DMS79 (cell line): ENCODE measurements around the gene MPG.
A peak's percentile ranks its signal among the peaks of the same experiment; 100 is the strongest.

ENCODE experiments used
- DNase-seq: peaks from one replicate; lab custom pipeline; 2025; lab: John Stamatoyannopoulos, UW

The MPG gene

DNA sequence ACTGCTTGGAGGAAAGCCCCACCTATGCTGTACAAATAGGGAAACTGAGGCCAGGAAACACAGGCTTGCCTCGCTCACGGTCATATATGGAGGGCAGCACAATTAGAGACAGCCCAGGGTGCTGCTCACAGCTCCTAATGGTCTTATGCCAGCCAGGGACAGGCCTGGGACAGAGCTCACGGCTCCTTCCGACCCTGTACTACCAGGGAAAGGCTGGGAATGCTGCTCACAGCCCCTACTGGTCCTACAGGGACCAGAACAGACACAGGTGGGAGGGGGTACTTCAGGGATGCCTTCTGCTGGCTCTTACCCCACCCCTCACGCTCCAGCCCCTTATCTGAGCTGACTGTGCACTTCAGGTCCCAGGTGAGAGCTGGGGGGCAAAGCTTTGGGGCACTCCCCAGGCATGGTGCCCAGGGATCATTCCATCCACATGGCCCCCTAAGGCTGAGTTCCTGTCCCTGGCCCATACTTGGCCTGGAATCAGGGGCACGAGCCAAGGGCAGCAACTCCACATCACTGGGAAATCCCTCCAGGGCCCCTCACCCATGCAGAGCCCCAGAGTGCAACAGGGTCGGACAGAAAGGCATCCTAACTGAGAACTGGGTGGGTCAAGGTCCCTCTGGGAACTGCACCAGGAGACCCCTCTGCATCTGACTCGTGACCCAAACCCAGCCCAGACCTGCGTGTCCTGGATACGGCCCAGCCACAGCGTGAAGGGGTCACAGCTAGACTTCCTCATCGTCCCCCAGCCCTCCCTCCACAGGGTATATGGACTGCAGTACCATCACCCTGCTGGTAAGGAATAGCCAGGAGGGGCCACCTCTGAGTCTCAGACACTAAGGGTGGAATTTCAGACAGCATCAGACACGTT lies 11.5 kb upstream of the MPG start:
- no peak for DNase-seq

DNA sequence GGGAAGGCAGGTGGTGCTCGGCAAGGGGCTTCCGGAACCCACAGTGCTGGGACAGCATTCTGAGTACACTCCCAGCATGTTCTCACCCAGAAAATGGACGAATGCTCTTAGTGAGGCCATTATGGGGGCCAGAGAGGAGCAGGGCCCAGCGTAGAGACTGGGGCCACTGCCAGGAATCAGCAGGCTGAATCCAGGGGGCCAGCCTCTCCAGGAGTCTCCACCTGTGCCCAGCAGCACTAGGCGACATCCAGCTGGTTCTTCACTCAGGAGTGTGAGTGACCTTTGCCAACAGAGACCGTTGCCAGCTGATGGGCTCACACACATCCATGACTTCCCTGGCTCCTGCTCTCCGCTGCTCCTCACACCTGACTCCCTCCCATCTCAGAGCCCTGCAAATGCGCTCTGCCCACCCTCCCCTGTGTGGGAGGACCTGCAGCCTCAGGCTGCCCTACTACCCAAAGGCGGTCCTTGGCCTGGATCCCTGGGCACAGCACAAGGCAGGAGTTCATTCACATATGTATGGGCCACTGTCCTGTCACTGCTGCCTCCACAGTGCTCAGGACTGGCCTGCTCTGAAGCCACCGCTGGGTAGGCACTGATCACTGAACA lies 10.7 kb upstream of the MPG start:
- DNase-seq: peak; percentile 55

DNA sequence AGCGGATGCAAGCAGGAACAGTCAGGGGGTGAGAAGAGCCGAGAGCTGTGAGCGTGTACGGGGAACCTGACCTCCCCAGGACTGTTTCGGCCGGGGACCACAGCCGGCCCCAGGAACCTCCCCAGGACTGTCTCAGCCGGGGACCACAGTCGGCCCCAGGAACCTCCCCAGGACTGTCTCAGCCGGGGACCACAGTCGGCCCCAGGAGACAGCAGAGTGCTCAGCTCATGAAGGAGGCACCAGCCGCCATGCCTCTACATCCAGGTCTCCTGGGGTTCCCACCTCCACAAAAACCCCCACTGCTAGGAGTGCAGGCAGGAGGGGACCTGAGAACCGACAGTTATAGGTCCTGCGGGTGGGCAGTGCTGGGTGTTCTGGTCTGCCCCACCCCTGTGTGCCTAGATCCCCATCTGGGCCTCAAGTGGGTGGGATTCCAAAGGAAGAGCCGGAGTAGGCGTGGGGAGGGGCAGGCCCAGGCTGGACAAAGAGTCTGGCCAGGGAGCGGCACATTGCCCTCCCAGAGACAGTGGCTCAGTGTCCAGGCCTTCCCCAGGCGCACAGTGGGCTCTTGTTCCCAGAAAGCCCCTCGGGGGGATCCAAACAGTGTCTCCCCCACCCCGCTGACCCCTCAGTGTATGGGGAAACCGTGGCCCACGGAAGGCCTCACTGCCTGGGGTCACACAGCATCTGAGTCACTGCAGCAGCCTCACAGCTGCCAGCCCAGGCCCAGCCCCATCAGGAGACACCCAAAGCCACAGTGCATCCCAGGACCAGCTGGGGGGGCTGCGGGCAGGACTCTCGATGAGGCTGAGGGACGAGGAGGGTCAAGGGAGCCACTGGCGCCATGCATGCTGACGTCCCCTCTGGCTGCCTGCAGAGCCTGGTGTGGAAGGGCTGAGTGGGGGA lies 9.9 kb upstream of the MPG start:
- DNase-seq: no peak

DNA sequence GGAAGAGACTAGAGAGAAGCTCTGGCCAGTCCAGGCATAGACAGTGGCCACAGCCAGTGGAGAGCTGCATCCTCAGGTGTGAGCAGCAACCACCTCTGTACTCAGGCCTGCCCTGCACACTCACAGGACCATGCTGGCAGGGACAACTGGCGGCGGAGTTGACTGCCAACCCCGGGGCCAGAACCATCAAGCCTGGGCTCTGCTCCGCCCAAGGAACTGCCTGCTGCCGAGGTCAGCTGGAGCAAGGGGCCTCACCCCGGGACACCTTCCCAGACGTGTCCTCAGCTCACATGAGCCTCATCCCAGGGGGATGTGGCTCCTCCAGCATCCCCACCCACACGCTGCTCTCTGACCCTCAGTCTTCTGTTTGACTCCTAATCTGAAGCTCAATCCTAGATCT lies 8.8 kb upstream of the MPG start:
- no peak for DNase-seq

DNA sequence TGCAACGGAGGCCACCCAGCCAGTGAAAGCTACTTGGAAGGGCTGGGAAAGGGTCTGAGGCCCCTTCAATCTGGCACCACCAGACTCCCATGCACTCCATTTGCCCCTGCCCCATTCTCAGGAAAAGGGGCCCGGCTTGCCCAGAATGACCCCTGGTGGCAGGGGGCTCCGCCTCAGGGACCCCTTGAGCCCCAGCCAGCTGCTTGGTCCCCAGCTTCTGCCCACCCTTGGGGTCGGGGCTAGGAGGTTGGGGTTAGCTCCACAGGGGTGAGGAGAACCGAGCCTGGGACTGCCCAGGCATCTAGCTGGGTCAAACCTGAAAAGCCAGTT lies 6.8 kb upstream of the MPG start:
- no peak for DNase-seq

DNA sequence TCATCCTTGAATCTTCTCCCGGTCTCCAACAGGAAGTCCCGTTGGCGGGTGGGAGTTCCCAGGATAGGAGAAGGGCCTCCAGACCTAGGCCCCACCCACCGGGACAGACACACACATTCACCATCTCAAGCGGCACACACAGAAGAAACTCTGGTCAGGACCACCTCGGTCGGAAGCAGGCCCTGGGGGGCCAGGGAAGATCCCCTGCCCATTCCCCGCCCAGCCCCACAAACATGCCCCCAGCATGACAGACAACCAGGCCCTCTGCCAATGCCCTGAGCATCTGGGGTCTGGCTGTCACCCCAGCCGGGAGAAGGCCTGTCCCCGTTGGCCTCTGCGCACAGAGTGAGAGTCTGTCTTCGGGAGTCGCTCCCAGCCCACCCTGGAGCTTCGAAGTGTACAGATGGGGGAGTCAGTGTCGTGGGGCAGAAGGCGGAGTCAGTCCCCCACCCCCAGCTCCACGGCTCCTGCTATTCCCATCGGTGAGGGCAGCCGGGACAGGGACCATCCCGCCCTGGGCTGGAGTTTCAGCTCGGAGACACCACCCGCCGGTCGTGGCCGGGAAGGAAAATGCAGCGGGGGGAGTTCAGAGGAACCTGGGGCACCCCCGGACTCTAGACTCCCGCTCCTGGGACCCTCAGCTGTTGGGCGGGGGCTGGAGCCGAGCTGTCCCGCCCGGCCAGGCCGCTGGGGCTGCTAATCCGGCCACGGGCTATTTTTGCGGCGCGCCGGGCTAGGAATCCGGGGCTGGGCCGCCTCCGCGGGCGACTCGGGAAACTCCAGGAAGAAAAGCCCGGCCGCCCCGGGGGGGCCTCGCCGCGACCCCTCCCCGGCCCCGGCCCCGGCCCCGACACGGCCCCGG lies 6.3 kb upstream of the MPG start:
- DNase-seq: no peak

DNA sequence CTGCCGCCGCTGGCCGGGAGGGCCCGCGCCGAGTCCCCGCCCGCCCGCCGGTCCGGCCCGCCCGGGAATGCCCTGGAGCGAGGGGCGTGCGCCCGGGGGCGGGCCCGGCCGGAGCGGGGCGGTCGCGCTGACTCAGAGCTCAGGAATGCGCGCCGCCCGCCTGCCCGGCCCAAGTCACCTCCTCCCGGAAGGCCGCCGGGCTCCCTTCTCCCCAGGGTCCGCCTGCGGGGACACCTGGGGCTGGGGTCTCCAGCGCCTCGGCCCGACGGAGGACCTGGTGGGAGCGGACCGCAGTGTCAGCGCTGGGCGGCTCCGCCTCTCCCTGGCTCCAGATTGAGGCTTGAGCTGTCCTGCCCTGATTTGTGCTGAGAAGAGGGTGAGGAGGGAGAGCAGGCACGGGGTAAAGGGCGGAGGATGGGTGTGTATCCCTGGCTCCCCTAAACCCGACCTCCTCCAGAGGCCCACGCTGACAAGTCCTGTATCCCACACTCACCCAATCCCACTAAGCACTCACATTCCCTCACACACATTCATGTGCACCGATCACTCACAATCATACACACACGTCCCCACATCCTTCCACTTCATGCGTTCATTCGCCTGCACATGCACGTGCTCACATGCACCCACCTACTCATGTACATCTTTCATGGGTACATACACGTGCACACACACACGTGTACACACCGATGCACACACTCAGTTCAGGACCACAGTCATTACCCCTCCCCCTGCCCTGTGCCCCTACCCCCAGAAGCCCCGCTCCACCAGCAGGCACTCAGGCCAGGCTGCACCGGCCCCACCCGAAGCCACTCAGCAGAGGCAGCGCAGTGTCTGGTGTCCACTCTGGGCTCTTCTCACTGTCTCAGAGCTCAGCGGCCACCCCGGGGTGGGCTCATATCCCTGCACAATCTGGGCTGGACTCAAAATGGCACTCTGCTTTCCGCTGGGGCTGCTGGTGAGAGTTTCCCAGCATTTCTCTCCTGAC lies 5.2 kb upstream of the MPG start, which contains the start of gene RHBDF1:
Gene RHBDF1 (minus strand): TSS at position 71 of the 988 bp plus-strand sequence. CDS start 7,616 bp downstream, outside the sequence.
- DNase-seq: no peak

DNA sequence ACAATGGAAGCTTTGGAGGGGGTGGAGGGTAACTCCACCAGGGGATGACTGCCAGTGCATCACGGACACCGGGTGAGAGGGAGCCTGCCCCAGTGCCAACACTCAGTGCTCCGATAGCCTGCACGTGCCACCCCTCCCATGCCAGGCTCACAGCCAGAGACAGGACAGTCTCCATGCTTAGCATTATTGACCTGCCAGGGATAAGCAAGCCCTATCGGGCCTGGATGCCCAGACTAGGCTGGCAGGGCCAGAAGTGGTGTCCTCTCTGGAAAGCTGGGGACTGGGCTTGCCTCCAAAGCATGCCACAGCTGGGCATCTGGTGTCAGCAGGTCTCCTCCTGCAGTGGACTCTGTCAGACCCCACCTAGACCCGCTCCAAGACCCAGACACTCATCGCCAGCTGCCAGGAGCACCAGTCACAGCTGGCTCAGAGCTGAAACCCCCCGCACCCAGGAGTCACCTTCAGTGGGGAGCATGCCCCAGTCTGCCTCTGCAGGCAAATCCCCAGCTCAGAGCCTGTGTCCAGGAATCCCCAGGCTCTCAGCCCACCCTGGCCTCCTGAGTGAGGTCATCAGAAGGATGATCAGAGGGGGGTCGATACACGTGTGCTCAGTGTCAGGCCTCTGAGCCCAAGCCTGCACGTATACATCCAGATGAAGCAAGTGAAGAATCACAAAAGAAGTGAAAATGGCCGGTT lies 3.8 kb upstream of the MPG start:
- DNase-seq: no peak

DNA sequence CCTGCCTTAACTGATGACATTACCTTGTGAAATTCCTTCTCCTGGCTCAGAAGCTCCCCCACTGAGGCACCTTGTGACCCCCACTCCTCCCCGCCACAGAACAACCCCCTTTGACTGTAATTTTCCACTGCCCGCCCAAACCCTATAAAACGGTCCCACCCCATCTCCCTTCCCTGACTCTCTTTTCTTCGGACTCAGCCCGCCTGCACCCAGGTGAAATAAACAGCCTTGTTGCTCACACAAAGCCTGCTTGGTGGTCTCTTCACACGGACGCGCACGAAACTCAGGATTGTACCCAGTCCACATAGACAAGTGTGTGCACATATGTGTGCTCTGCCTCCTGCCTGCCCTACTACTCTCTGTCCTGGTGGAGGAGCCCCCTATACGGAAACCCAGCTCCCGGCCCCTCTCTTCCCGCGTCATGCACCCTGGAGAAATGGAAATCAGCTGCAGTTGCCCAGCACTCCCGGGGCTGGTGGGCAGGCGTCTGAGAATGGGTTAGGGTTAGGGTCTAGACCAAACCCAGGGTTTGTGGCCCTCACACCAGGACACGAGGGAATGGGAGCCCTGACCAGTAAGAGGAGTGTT lies 3.2 kb upstream of the MPG start:
- DNase-seq: no peak

DNA sequence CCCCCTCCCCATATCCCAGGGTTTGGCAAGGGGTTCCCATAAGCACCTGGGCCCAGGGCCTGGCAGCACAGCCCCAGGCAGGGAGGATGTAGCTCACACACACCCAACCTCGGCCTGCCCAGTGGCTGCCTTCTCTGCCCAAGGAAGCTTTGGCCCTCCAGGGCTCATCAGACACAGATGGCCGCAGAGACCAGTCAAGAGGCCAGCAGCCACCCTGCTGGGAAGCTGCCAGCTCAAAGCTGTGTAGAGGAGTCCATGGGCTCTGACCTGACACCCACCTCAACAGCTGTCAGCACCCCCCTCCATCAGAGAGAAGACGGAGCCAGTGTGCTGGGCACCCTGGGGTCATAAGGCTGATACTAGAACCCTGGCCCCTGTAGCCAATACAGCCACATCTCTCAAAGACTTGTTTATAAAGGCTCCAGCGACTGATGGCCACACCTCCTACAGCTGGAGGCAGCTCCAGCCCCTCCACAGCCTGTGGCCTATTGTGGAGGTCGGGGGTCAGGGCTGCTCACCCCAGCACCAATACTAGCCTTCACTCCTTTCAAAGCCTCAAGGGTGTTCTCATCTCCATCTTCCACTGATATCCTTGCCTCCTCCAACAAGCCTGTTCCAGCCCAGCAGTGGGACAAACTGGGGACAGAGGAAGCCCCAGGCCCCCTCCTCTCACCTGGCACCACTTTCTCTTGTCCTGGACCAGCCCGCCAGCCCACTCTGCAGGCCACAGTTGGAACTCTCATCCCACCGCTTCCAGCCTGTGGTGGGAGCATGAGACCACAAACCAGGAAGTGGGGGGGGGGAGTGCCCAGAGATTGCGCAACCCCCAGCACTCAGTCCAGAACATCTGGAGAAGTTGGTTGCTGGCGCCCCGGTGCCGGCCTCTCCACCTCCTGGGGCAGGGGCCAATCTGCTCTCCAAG lies 2.2 kb upstream of the MPG start:
- DNase-seq: peak; percentile 36

DNA sequence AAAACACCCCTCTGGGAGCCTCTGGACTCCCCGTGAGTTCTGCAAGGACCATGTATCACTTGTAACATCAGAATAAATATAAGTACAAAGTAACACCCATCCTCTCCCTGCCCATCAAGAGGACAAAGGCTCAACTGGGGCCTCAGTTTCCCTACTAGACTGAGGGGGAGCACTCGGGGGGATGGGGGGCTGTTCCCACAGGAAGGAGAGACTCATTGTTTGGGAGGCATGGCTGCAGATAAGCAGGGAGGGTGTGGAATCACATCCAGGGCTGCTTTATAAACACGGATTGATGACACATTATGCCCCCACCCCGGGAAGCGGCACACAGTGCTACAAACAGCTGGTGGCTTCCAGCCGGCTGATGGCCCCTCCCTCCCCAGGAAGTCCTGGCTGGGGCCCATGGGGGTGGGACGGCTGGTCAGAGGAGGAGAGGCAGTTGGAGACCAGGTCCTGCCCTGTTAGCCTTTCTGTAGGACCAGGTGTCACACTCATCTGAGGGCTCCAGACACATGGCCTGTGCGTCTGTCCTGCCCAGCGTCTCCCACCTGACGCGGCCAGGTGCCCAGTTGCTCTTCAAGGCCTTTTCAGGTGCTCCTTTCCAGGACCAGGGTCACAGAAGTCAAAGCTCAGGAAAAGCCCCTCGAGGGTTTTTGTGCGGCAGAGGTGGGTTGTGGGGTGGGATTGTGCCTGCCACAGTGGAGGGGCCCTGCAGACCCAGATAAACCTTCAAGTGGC lies 1.3 kb upstream of the MPG start:
- no peak for DNase-seq

DNA sequence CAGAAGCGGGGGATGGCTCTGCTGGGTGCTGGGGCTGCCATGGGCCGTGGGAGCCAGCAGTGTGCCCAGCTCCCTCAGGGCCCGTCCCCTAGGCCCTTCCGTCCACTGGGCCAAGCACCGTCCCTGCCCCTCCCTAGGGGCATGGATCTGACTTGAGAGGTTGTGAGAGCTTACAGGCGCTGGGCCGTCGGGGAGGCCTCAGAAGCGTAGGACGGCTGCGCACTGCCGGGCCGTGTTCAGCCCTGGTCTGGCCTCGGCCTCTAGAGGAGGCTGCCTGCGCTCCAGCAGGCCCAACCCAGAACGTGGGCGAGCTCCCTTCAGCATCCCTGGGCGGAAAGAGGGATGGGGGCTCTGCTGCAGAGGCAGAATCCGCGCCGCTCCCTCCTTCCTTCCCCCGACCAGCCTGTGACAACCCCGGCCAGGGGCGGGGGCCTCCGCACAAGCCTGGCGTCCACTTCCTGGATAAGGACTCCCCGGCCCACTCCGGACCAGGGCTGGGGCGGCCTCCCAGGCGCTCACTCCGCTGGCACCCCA lies 685 bp upstream of the MPG start:
- DNase-seq: no peak

DNA sequence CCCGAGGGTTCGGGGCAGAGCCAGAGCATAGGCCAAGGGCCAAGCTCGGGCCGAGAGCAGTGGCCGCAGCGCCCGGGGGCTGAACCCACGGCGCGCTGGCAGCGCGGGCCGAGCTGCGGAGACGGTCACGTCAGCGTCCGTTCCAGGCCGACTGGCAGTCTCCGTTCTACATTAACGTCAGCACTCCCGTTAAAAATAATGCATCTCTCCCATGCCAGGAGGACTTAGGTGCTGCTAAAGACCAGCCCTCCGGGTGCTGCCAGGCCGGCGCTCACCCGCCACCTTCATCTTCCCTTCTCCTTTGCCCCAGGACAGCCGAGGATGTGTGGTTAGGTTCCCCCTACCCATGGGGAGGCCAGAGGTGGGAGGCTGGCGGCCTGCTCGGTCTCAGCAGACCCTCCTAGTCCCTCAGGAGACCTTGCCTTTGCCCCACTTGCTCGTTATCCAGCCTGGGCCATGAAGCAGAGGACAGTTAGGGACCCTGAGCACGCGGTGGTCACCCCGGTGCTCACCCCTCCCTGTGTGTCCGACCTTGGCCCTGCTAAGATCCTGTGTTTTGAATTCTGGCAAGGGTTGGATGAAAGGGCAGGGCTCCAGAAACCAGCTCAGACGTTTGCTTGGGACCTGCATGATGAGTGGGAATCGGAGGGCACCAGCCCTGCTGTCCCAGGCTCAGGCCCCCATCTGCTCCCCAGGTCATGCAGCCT lies 572 bp downstream of the MPG start:
- no peak for DNase-seq

DNA sequence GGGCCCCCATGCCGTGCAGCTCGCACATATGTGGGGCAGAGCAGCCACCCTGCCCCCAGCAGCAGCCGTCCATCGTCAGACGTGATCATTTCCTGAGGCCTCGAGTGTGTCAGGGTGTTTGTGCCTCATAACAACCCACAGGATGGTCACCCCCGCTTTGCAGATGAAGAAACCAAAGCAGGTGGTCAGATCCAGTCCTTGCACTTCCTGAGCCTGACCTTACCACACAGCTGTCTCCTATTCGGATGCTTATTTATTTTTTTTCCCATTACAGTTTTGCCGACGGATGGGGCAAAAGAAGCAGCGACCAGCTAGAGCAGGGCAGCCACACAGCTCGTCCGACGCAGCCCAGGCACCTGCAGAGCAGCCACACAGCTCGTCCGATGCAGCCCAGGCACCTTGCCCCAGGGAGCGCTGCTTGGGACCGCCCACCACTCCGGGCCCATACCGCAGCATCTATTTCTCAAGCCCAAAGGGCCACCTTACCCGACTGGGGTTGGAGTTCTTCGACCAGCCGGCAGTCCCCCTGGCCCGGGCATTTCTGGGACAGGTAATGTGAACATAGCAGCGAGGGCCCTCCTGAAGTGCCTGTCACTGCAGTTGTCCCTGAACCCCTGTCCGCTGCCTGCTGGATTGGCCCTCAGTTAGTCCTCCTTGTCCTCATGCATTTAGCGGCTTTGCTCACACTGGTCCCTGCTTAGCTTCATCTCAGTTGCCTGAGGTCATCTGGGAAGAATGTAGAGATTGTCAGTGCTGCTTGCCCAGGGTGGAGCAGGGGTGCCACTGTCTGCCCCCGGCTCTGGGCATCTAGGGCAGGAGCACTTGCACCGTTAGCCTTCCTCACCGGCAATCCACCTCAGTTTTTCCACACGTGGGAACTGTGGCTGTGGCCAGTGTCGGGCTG lies 1.4 kb downstream of the MPG start:
- no peak for DNase-seq

DNA sequence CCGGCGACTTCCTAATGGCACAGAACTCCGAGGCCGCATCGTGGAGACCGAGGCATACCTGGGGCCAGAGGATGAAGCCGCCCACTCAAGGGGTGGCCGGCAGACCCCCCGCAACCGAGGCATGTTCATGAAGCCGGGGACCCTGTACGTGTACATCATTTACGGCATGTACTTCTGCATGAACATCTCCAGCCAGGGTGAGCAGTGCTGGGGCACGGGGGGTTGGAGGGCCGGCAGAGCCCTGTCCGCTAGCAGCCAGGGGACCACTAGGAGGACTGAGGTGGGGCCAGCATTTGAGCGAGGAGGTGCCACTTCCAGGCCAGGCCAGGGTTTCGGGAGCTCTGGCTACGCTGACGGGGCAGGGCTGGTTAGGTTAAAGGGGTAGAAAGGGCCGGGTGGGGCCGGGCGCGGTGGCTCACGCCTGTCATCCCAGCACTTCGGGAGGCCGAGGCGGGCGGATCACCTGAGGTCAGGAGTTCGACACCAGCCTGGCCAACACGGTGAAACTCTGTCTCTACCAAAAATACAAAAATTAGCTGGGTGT lies 5.1 kb downstream of the MPG start:
- no peak for DNase-seq
